NCI-H345 treated with DMSO at 0.1 percent for 48 hours (cell line): ENCODE results near the gene LRRC34.

ENCODE experiments used
- DNase-seq: peaks from one replicate; lab custom pipeline; 2025; ENCODE audit not compliant: unreplicated experiment; lab: John Stamatoyannopoulos, UW

Gene LRRC34

GRCh38 chr3:169812332-169813235, at the start of gene LRRC34, which contains the start of gene LRRIQ4:
LRRC34 (minus strand) TSS chr3:169812904; CDS start chr3:169812548, 356 bp downstream.
LRRIQ4 (plus strand) TSS chr3:169812870; CDS start chr3:169821922, 9,052 bp downstream.
- peak; percentile 32 for DNase-seq

GRCh38 chr3:169861871-169862270, 49.2 kb upstream of the LRRC34 start:
- no peak for DNase-seq

- no peak for DNase-seq
Observed at GRCh38 chr3:169857811-169858210, 45.1 kb upstream of the LRRC34 start.

GRCh38 chr3:169855514-169855913, 42.8 kb upstream of the LRRC34 start:
- DNase-seq = no peak

- DNase-seq = no peak
Observed at GRCh38 chr3:169850618-169851017, 37.9 kb upstream of the LRRC34 start.

GRCh38 chr3:169848741-169849140, 36.0 kb upstream of the LRRC34 start:
- no peak for DNase-seq

GRCh38 chr3:169847896-169848295, 35.2 kb upstream of the LRRC34 start:
- peak; percentile 46 for DNase-seq

- DNase-seq = no peak
Observed at GRCh38 chr3:169846458-169847193, 33.9 kb upstream of the LRRC34 start.

GRCh38 chr3:169842960-169843359, 30.3 kb upstream of the LRRC34 start:
- DNase-seq = no peak

- no peak for DNase-seq
Observed at GRCh38 chr3:169841171-169841570, 28.5 kb upstream of the LRRC34 start.

GRCh38 chr3:169838511-169839030, 25.9 kb upstream of the LRRC34 start:
- no peak for DNase-seq

- no peak for DNase-seq
Observed at GRCh38 chr3:169836942-169837275, 24.2 kb upstream of the LRRC34 start.

GRCh38 chr3:169836078-169836941, 23.6 kb upstream of the LRRC34 start:
- no peak for DNase-seq

- no peak for DNase-seq
Observed at GRCh38 chr3:169835533-169835932, 22.8 kb upstream of the LRRC34 start.

- no peak for DNase-seq
Observed at GRCh38 chr3:169827712-169828111, 15.0 kb upstream of the LRRC34 start.

GRCh38 chr3:169825316-169825715, 12.6 kb upstream of the LRRC34 start:
- DNase-seq = no peak

- DNase-seq = peak; percentile 47
Observed at GRCh38 chr3:169822983-169823382, 10.3 kb upstream of the LRRC34 start.

- DNase-seq = peak; percentile 40
Observed at GRCh38 chr3:169822540-169822939, 9.8 kb upstream of the LRRC34 start.

- DNase-seq = no peak
Observed at GRCh38 chr3:169822091-169822490, 9.4 kb upstream of the LRRC34 start.

GRCh38 chr3:169818316-169818715, 5.6 kb upstream of the LRRC34 start:
- DNase-seq = no peak

GRCh38 chr3:169815590-169816150, 3.0 kb upstream of the LRRC34 start:
- DNase-seq = no peak
